Natural killer cell (primary cell): ENCODE measurements around the gene TEAD1. TPM values are rescaled to one million over a fixed set of nuclear protein-coding genes. Genes with fewer than 3 reads are reported as not detected.

ENCODE experiments used
- ATAC-seq, 3 donors: fragments of 150-1000 bp in 2 of 3; fragments of 200-7000 bp in 1 of 3; cut with Tn5 transposase; 1 replicate in 1 of 3; 2 replicates in 2 of 3; pipeline ENCODE4 v1.10.0; 2021; ENCODE audit warnings: mild to moderate bottlenecking in 2 of 3, moderate library complexity in 2 of 3
- DNase-seq, 2 donors: peaks; one replicate each; pipeline versions ENCODE4 v3.0.0 to v3.0.0-alpha.2; 2013 to 2021; ENCODE audit warnings: mixed read lengths in 1 of 2
- H3K27ac ChIP-seq: one replicate; pipeline ENCODE4 v1.5.1; 2013; ENCODE audit warnings: mild to moderate bottlenecking, low read length
- H3K27me3 ChIP-seq: one replicate; pipeline ENCODE4 v1.6.1; 2013; ENCODE audit warnings: low read length; ENCODE audit not compliant: control insufficient read depth, insufficient read depth
- H3K36me3 ChIP-seq: one replicate; pipeline ENCODE4 v1.6.1; 2013; ENCODE audit warnings: low read length; ENCODE audit not compliant: control insufficient read depth, insufficient read depth
- H3K4me1 ChIP-seq: one replicate; pipeline ENCODE4 v1.6.1; 2013; ENCODE audit warnings: low read length; ENCODE audit not compliant: control insufficient read depth, insufficient read depth
- H3K4me3 ChIP-seq: one replicate; pipeline ENCODE4 v1.5.1; 2013; ENCODE audit warnings: low read length
- H3K9me3 ChIP-seq: one replicate; pipeline ENCODE4 v1.6.1; 2013; ENCODE audit warnings: low read length; ENCODE audit not compliant: control insufficient read depth, insufficient read depth
- H3K27ac Mint-ChIP-seq, 2 donors: one replicate each; pipeline ENCODE4 v1.8.0; 2022; ENCODE audit warnings: mild to moderate bottlenecking in 2 of 2, mixed read lengths in 2 of 2, moderate library complexity in 1 of 2
- H3K27me3 Mint-ChIP-seq, 2 donors: one replicate each; pipeline ENCODE4 v1.8.0; 2022; ENCODE audit warnings: low read depth in 2 of 2, mixed read lengths in 2 of 2
- H3K36me3 Mint-ChIP-seq: one replicate; pipeline ENCODE4 v1.8.0; 2022; ENCODE audit warnings: mixed read lengths
- H3K4me1 Mint-ChIP-seq, 2 donors: one replicate each; pipeline ENCODE4 v1.8.0; 2022; ENCODE audit warnings: mixed read lengths in 2 of 2
- H3K4me3 Mint-ChIP-seq: one replicate; pipeline ENCODE4 v1.8.0; 2022; ENCODE audit warnings: mild to moderate bottlenecking, moderate library complexity, mixed read lengths
- H3K9me3 Mint-ChIP-seq, 2 donors: one replicate each; pipeline ENCODE4 v1.8.0; 2022; ENCODE audit warnings: mixed read lengths in 2 of 2
- CTCF ChIP-seq: fragments of 200-600 bp; IDR thresholded peaks from one replicate; pipeline ENCODE4 v1.8.0; 2022; ENCODE audit warnings: antibody characterized with exemption
- WGBS: methylation state at CpG from one replicate; pipeline ENCODE4 v1.1.7; 2013; ENCODE audit warnings: missing lambda C conversion rate; ENCODE audit not compliant: insufficient coverage; 5-methylcytosine and 5-hydroxymethylcytosine counted together
- intact Hi-C: fragments of 100-400 bp; cut with micrococcal nuclease; formaldehyde crosslinking; loops from one replicate; pipeline ENCODE4 v1.14.2; 2022
- total RNA-seq, 4 donors: library from RNA; stranded (reverse); fragments of 120-200 nt in 1 of 4; gene quantifications; one replicate each; pipeline versions ENCODE4 v1.2.3 to v1.2.4, GENCODE V29; 2013 to 2022

TEAD1 gene
- total RNA-seq, 3 donors from 2014 or later (not counting 1 experiment from before 2014, with no cell fraction given), result not detected

- ATAC-seq, result no peak
These were observed 258.3 kb downstream of the TEAD1 start for GRCh38 chr11:12932485-12932884.

GRCh38 chr11:12936200-12936599 is 262.0 kb downstream of the TEAD1 start:
- H3K4me1 Mint-ChIP-seq, result no peaks in the 10 kb centered on the region
- ATAC-seq (no peak), DNase-seq (no peak)
- Histone ChIP-seq H3K27me3 (no peaks in the 10 kb centered on the region), H3K4me1 (no peaks in the 10 kb centered on the region), H3K9me3 (no peaks in the 10 kb centered on the region), H3K27ac (no peak overlapping the region), H3K4me3 (no peak overlapping the region), H3K36me3 (no peaks in the 10 kb centered on the region)
- no peak for TF ChIP-seq CTCF
- H3K27me3 Mint-ChIP-seq, result peaks cover 4 to 31% of the 10 kb centered on the region in 2 donors
- no peak overlapping the region for H3K4me3 Mint-ChIP-seq
- intact Hi-C loops, result no loop called here
- no peaks in the 10 kb centered on the region for H3K36me3 Mint-ChIP-seq
- H3K9me3 Mint-ChIP-seq, result no peaks in the 10 kb centered on the region
- 92% methylated on average over 1 of the region's 2 CpGs for WGBS
- H3K27ac Mint-ChIP-seq, result no peak overlapping the region

More at GRCh38 chr11:12932485-12932884, 258.3 kb downstream of the TEAD1 start:
- no peaks in the 10 kb centered on the region for H3K9me3 ChIP-seq
- Mint-ChIP-seq H3K4me1 (no peaks in the 10 kb centered on the region), H3K27me3 (peaks cover 0 to 27% of the 10 kb centered on the region in 2 donors), H3K9me3 (no peaks in the 10 kb centered on the region), H3K4me3 (no peak overlapping the region), H3K27ac (no peak overlapping the region), H3K36me3 (no peaks in the 10 kb centered on the region)
- no peak overlapping the region for H3K27ac ChIP-seq
- intact Hi-C loops, result no loop called here
- no peak for TF ChIP-seq CTCF
- no peaks in the 10 kb centered on the region for H3K36me3 ChIP-seq
- no peak overlapping the region for H3K4me3 ChIP-seq
- no peaks in the 10 kb centered on the region for H3K4me1 ChIP-seq
- H3K27me3 ChIP-seq, result no peaks in the 10 kb centered on the region
- 83% methylated on average over 1 of the region's 5 CpGs for WGBS
- no peak for DNase-seq

DNA sequence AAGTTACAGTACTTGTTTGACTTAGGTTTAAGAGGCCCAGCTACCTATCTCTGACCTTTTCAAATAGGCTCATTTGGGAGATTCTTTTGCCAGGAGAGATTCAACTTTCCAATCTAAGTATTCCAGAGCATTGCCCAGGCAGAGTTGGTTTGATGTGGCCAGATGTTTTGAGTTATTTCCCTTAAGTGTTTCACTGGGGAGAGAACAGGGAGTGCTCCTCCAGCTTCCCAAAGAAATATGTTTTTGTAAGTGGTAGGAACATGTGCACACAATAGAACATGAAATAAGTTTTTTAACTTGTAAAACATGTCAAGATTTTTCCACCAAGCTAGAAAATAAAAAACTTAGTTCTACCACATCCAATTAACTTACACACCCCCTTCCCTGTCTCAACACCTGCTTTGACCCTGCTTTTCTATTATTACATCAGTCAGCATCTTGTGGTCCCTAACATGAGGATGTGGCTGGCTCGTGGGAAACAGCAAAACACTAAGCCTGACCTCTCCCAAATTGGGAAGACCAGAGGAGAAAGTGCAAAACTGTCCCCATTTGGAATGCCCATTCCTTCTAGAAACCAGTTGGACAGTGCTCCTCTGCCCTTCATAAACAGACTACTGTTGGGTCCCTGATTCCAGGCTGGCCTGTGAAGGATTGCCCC is 264.5 kb downstream of the TEAD1 start:
- WGBS, result 21% methylated on average over 1 of the region's 1 CpG
- Histone ChIP-seq H3K4me1 (no peaks in the 10 kb centered on the region), H3K27ac (no peak overlapping the region), H3K27me3 (no peaks in the 10 kb centered on the region), H3K9me3 (no peaks in the 10 kb centered on the region), H3K4me3 (no peak overlapping the region), H3K36me3 (no peaks in the 10 kb centered on the region)
- H3K9me3 Mint-ChIP-seq, result no peaks in the 10 kb centered on the region
- ATAC-seq, result no peak
- intact Hi-C loops, result no loop called here
- H3K4me1 Mint-ChIP-seq, result no peaks in the 10 kb centered on the region
- peaks cover 4 to 32% of the 10 kb centered on the region in 2 donors for H3K27me3 Mint-ChIP-seq
- TF ChIP-seq CTCF, result no peak
- no peak for DNase-seq
- H3K27ac Mint-ChIP-seq, result no peak overlapping the region
- H3K36me3 Mint-ChIP-seq, result no peaks in the 10 kb centered on the region
- H3K4me3 Mint-ChIP-seq, result no peak overlapping the region

DNA sequence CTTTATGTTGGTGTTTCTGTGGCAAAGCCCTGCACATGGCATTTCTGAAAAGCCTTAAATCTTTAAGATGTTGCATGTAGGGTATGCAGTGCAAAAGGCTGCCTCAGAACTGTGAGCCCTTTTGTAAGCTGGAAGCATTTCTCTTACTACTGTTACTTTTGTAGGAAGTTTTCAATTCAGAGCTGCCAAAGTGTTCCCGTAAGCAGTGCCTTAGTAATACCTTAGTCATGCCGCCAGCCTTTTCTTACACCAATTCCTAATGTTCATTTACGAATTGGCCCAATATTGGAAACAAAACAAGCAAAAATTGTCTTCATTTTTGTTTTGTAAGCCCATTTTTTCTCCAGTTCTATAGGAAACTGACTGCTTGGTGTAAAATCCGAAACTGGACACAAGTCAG is 267.4 kb downstream of the TEAD1 start:
- WGBS, result 86% methylated on average over 4 of the region's 4 CpGs
- Histone ChIP-seq H3K4me1 (no peaks in the 10 kb centered on the region), H3K27me3 (no peaks in the 10 kb centered on the region), H3K27ac (no peak overlapping the region), H3K36me3 (no peaks in the 10 kb centered on the region), H3K4me3 (no peak overlapping the region), H3K9me3 (no peaks in the 10 kb centered on the region)
- no peaks in the 10 kb centered on the region for H3K36me3 Mint-ChIP-seq
- no peak for TF ChIP-seq CTCF
- DNase-seq (no peak), ATAC-seq (no peak)
- intact Hi-C loops, result no loop called here
- peaks cover 7 to 36% of the 10 kb centered on the region in 2 donors for H3K27me3 Mint-ChIP-seq
- no peak overlapping the region for H3K27ac Mint-ChIP-seq
- no peaks in the 10 kb centered on the region for H3K4me1 Mint-ChIP-seq
- H3K4me3 Mint-ChIP-seq, result no peak overlapping the region
- H3K9me3 Mint-ChIP-seq, result no peaks in the 10 kb centered on the region
